Measurements from ENCODE around the gene IGSF9B. TPM values are rescaled to one million over a fixed set of nuclear protein-coding genes. Genes with fewer than 3 reads are reported as not detected.

The IGSF9B gene
- total RNA-seq, 1 donor from 2014 or later: 8.4 TPM

DNA sequence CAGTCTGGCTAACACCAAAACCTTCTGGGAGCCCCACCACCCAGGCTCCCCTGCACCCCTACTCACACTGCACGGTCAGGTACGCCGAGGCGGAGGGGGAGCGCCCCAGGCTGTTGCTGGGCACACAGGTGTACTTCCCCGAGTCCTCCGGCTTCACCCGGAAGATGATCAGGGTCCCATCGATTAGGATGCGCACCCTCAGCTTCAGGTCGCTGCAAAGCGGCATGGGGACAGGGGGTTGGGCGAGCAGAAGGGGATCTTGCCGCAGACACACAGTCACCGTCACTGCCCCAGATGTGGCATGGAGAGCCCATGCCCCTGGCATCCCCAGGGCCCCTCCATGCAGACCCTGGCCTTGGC lies 21.2 kb downstream of the IGSF9B start:
- Mint-ChIP-seq H3K4me1 (ENCODE audit: low read depth) (peaks cover 4% of the 10 kb centered on the region), H3K4me3 (ENCODE audit: unreplicated experiment) (no peak overlapping the region)

GRCh38 chr11:133934599-133935550 lies 21.9 kb downstream of the IGSF9B start:
- TF ChIP-seq, protein P1, sequence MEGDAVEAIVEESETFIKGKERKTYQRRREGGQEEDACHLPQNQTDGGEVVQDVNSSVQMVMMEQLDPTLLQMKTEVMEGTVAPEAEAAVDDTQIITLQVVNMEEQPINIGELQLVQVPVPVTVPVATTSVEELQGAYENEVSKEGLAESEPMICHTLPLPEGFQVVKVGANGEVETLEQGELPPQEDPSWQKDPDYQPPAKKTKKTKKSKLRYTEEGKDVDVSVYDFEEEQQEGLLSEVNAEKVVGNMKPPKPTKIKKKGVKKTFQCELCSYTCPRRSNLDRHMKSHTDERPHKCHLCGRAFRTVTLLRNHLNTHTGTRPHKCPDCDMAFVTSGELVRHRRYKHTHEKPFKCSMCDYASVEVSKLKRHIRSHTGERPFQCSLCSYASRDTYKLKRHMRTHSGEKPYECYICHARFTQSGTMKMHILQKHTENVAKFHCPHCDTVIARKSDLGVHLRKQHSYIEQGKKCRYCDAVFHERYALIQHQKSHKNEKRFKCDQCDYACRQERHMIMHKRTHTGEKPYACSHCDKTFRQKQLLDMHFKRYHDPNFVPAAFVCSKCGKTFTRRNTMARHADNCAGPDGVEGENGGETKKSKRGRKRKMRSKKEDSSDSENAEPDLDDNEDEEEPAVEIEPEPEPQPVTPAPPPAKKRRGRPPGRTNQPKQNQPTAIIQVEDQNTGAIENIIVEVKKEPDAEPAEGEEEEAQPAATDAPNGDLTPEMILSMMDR (IDR thresholded peaks at IDR 0.05): no peak
- Mint-ChIP-seq H3K27ac (ENCODE audit: unreplicated experiment) (no peak overlapping the region), H3K9me3 (ENCODE audit: low read depth) (no peaks in the 10 kb centered on the region), H3K27me3 (ENCODE audit: low read depth) (no peaks in the 10 kb centered on the region), H3K4me3 (ENCODE audit: unreplicated experiment) (no peak overlapping the region), H3K4me1 (ENCODE audit: low read depth) (peaks cover 4% of the 10 kb centered on the region), H3K36me3 (ENCODE audit: low read depth) (peaks cover 17% of the 10 kb centered on the region)
- DNase-seq (ENCODE audit: low spot score): no peak

More for the DNA sequence above, 21.2 kb downstream of the IGSF9B start:
- no peak for DNase-seq (ENCODE audit: low spot score)
- TF ChIP-seq, protein P1 (IDR thresholded peaks at IDR 0.05): no peak
- H3K27me3 Mint-ChIP-seq (ENCODE audit: low read depth): no peaks in the 10 kb centered on the region
- H3K27ac Mint-ChIP-seq (ENCODE audit: unreplicated experiment): no peak overlapping the region
- no peaks in the 10 kb centered on the region for H3K9me3 Mint-ChIP-seq (ENCODE audit: low read depth)
- H3K36me3 Mint-ChIP-seq (ENCODE audit: low read depth): peaks cover 17% of the 10 kb centered on the region

DNA sequence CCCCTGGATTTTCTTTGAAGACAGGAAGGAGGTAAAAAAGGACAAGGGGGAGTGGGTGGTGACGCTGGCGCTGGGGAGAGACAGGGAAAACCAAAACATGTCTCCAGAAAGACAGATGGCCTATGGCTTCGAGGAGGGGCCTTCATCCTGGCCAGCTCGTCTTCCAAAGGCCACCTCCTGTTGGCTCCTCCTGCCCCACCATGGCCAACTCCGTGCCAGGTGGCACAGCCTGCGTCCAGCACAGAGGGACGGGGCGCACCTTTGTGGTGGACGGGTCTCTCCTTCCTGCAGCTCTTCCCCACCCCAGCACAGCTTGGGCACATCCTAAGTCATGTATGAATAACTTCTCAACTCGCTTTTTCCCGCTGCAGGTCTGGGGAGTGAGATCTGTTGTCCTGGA lies 22.7 kb downstream of the IGSF9B start:
- Mint-ChIP-seq H3K27ac (ENCODE audit: unreplicated experiment) (no peak overlapping the region), H3K9me3 (ENCODE audit: low read depth) (no peaks in the 10 kb centered on the region), H3K4me1 (ENCODE audit: low read depth) (peaks cover 4% of the 10 kb centered on the region), H3K4me3 (ENCODE audit: unreplicated experiment) (no peak overlapping the region), H3K27me3 (ENCODE audit: low read depth) (no peaks in the 10 kb centered on the region), H3K36me3 (ENCODE audit: low read depth) (peaks cover 10% of the 10 kb centered on the region)
- TF ChIP-seq, protein P1 (IDR thresholded peaks at IDR 0.05): no peak
- DNase-seq (ENCODE audit: low spot score): no peak

DNA sequence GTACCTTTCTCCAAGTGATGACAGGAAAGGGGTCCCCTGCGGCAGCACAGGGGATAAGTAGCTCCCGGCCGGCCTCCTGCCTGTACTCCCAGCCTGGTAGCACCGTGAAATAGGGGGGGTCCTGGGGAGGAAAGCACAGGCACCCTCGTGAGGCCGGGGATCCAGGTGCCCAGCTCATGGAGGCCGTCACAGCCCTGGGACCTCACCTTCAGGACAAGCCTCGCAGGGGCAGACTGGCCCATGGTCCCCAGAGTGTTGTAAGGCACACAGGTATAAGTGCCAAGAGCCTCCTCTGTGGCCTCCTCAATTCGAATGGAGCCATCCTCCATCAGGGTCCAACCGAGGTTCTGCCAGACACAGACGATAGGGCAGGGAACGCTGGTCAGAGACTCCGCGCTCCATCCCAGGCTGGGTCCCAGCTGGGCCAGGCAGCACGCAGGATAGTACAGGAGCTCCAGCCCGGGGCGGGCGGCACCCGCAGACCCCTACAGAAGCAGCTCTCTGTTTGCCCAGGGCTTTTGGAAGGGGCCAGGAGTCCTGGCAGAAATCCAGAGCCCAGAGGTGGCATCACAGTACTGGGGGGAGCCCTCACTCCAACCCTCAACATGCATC lies 25.2 kb downstream of the IGSF9B start:
- Mint-ChIP-seq H3K9me3 (ENCODE audit: low read depth) (no peaks in the 10 kb centered on the region), H3K4me3 (ENCODE audit: unreplicated experiment) (no peak overlapping the region), H3K27ac (ENCODE audit: unreplicated experiment) (no peak overlapping the region), H3K27me3 (ENCODE audit: low read depth) (no peaks in the 10 kb centered on the region), H3K4me1 (ENCODE audit: low read depth) (peaks cover 7% of the 10 kb centered on the region), H3K36me3 (ENCODE audit: low read depth) (peaks cover 2% of the 10 kb centered on the region)
- TF ChIP-seq, protein P1 (IDR thresholded peaks at IDR 0.05): no peak
- DNase-seq (ENCODE audit: low spot score): no peak

GRCh38 chr11:133930767-133931448 lies 25.9 kb downstream of the IGSF9B start:
- Mint-ChIP-seq H3K9me3 (ENCODE audit: low read depth) (no peaks in the 10 kb centered on the region), H3K4me1 (ENCODE audit: low read depth) (peaks cover 7% of the 10 kb centered on the region), H3K4me3 (ENCODE audit: unreplicated experiment) (no peak overlapping the region), H3K27ac (ENCODE audit: unreplicated experiment) (no peak overlapping the region), H3K27me3 (ENCODE audit: low read depth) (no peaks in the 10 kb centered on the region), H3K36me3 (ENCODE audit: low read depth) (peaks cover 2% of the 10 kb centered on the region)
- DNase-seq (ENCODE audit: low spot score): no peak
- TF ChIP-seq, protein P1 (IDR thresholded peaks at IDR 0.05): peak; percentile 76

Measured in chondrocyte (in vitro differentiated cells).